GM19099 (cell line): ENCODE measurements around the gene SOD1.

Experiments
- POLR2A ChIP-seq: IDR thresholded peaks from 3 replicates; pipeline ENCODE4 v1.6.1; 2011; ENCODE audit warnings: low read depth; ENCODE audit not compliant: insufficient read length; ENCODE audit errors: extremely low read depth

SOD1 gene

DNA sequence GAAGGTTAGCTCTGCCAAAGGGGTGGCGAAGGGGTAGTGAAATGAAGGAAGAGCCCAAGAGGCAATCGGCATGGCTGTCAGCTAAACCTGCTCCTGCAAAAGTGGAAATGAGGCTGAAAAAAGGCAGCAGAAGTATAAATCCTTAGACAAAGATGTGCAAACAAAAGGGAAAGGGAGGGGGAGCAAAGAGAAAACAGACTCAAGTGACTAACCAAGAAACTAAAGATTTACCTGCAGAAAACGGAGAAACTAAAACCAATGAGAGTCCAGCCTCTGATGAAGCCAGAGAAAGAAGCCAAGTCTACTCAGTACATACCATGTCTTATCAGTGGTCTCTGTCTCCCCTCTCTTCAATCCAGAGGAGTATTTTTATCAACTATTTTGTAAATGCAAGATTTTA, 47.1 kb downstream of the SOD1 start:
- no peak for TF ChIP-seq POLR2A

DNA sequence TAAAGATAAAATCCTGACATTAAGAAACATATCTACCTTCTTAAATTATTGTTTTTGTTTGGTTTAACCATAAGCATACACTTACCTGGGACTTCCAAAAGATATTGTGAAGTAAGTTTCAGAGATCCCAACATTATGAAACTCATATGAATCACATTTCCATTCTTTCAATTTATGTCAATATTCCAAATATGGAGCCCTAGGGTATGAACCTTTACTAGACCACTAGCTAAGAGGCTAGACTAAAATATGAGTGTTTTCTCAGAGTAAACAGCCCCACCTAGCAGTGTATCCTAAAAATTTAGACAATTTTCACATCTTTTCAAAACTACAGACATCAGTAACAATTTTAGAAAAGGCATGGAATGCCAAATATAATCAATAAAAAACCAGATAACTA, 48.0 kb downstream of the SOD1 start:
- no peak for TF ChIP-seq POLR2A

DNA sequence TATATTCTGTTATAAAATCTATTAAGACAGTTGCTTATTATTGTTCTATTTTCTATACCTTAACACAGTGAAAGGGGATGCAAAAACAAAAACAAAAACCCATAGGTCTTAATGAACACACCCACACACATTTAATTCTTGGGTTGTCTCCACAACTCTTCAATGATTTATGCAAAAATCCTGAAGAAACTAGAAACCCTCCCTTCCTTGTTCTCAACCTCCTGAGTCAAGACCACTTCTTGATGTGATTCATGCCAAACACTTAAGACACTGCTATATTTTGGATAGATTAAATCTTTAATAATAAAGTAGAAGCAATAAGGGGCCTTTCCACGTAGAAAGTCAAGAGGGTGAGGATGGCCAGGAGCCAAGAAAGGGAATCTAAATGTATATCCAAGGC, 49.0 kb downstream of the SOD1 start:
- no peak for TF ChIP-seq POLR2A

DNA sequence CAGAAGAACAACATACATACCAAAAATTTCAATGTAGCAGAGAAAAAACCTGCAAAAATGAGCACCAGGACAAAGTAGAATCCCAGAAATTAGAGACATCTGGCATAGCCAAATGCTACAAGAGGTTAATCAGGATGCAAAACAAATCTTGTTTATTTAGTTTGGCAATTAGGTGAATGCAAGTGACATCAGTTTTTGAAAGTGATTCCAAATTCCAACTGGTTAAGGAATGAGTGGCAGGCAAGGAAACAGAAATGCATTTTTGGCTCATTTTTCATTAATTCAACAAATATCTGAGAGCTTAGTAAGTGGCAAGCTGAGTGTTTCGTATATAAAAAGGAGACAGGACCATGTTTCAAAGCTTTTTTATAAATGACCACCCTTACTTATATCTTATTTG, 51.1 kb downstream of the SOD1 start:
- TF ChIP-seq POLR2A: no peak

DNA sequence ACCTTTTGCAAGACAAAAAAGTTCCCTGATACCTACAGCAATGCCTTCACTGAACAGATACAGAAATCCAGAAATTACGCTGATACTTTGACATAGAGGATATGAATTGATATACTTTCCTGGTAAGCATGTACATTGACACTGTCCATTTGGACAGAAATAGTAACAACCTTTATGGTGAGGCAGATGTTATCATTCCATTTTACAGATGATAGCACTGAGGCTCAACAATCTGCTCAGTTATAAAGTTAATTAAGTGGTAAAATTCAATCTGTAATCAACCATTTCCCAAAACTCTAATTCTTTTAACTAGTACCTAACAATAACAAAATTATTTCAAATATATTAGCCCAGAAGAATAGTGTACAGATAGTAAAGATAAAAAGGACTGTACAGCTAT, 51.8 kb downstream of the SOD1 start:
- no peak for TF ChIP-seq POLR2A

DNA sequence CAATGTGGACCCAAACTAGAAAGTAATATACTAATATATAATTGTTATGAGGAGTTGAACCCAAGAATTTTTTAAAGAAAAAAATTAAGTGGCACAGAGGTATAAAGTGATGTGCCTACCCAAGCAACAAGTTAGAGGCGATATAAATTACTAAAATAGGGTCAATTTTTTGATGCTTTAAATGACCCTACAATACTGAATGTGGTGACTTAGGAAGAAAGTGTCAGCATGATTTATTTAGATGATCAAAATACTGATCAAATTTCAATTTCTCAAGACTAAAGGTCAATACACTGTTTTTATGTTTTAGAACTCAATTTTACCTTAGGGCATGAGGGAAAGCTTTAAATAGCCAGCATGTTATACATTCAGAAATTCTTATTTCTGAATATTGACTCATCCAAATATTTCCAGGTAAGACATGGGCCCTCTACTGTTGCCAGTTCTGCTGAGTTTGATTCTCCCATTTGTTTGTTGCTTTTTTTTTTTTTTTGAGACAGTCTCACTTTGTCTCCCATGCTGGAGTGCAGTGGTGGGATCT, 52.3 kb downstream of the SOD1 start:
- no peak for TF ChIP-seq POLR2A

DNA sequence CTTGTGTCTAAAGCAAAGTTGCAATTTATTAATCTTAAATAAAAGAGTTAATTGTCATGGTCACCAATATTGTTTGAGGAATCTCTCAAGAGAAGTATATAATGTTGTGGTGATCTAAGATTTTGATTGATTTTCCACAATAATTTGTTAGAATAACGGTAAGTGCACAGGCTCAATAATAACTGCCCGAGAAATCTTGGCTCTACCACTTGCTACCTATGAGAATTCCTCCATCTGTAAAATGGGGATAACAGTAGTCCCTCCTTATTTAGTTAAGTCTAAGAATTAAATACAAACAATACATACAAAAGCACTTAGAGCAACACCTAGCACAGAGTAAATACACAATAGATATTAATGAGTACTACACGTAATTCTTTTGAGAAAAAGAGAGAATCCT, 53.6 kb downstream of the SOD1 start:
- TF ChIP-seq POLR2A: no peak

DNA sequence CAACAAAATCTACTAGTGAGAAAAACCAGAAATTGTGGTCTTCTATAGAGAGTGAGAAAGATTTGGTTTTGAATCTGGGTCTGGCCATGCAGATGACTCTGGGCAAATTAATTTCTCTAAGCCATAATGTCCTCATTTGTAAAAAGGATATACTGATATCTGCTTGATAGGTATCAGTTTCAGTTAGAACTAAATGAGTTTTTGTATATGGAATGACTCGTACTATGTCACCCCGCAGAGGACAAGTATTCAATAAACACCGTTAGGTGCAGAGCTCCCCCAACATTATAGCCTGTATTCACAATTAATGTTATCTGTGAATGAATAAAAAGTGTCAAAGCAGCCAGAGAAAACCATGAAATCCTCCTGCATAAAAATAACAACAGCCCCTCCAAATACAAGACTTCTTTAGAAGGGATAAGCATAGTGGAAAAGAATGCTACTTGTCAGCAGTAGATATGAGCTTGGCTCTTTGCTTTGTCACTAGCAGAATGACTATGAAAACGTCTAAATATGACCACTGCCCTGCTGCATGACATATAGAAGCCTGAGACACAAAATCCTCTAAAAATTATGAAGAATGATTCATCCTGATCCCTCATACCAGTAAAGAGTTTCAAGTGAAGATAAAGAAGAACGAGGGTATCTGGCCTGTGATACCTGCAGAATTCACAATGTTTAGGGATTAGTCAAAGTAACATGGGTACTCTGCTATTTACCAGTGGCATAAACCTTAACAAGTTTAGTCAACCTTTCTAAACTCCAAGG, 54.7 kb downstream of the SOD1 start:
- no peak for TF ChIP-seq POLR2A

DNA sequence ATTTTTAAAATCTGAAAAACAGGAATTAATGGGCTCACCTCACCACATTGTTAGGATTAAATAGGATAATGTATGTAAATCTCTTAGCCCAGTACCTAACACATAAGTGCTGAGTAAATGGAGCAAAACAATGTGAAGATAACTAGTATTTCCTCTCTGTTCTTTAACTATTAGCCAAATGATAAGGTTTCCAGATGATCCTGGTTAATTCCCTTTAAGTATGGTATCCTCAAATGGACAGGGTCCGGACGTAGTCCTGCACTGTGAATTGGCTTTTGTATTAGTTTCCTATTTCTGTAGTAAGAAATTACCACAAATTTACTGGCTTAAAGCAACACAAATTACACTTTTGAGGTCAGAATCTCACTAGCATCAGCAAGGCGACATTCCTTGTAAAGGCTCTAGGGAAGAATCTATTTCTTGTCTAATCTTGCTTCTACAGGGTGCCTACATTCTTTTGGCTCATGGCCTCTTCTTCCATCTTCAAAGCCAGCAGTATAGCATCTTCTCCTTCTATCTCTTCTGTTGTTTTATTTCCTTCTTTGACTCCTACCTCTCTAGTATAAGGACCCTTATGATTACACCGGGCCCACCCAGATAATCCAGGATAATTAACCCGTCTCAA, 55.4 kb downstream of the SOD1 start:
- no peak for TF ChIP-seq POLR2A

DNA sequence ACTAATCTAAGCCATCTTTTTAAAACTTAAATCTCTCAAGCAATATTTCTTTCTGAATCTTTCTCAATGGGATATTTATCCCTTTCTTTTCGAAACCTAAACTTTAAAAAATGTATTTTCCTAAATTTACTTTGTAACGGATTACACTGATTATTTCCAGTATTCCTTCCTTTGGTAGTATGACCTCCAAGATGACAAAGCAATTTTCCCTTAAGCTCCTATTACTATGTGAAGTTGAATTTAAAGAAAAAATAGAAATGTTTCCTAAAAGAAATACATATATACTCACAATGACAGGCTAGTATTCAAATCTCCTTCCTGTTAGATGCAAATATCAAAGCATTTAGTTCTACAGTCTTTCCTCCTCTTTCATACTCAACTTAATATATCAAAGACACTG, 56.6 kb downstream of the SOD1 start:
- TF ChIP-seq POLR2A: no peak
